GM19372 (cell line): ENCODE measurements around the gene PDE1A.

Experiments used
- ATAC-seq: cut with Tn5 transposase; IDR thresholded peaks from one replicate; pipeline ENCODE4 v1.9.1; 2021; ENCODE audit warnings: mild to moderate bottlenecking, low read depth, moderate library complexity; ENCODE audit not compliant: unreplicated experiment

The PDE1A gene

GRCh38 chr2:182426918-182427240 lies at the start of gene PDE1A:
Gene PDE1A (minus strand): TSS chr2:182427036.
- ATAC-seq = no peak

DNA sequence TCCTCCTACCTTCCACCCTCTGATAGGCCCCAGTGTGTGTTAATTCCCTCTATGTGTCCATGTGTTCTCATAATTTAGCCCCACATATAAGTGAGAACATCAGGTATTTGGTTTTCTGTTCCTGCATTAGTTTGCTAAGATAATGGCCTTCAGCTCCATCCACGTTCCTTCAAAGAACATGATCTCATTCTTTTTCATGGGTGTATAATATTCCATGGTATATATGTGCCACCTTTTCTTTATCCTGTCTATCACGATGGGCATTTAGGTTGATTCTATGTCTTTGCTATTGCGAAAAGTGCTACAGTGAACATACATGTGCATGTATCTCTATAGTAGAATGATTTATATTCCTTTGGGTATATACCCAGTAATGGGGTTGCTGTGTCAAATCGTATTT lies 46.8 kb upstream of the PDE1A start:
- no peak for ATAC-seq

DNA sequence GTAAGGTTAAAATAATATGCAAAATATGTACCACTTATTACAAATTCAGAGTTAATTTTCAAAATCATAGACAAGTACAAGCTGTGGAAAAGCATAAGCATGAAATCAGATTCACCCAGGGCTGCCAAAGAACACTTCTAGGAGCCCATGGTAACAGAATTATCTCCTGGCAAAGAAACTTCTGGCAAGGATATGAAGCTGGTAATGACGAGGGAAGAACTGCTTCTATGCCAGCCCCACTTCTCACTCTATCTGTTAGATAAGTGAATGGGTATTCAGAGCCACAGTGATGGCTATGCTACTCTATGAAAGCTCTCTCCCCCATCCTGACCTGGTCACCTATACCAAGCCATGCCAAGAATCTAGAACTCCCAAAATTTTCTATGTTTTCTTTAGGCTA lies 36.9 kb upstream of the PDE1A start:
- ATAC-seq = no peak

DNA sequence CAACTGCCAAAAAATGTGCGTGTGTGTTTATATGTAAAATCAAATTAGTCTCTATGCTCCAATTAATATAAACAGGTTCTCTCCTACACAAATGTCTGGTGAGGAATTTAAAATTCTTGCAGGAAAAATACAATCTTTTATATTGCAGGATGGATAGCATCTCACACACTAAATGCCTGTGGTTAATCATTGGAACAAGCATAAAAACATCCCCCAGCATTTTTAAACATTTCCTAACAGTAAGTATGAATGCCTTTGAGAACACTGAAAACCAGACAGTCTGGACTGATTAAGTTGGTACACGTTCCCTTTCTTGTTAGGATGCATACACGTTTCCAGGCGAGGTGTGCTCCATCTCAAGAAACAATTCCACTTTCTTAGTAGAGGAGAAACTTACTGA lies 29.9 kb upstream of the PDE1A start:
- no peak for ATAC-seq

- no peak for ATAC-seq
Measured at GRCh38 chr2:182452456-182452990, 25.7 kb upstream of the PDE1A start.

- ATAC-seq = no peak
Measured at GRCh38 chr2:182448371-182448770, 21.5 kb upstream of the PDE1A start.

DNA sequence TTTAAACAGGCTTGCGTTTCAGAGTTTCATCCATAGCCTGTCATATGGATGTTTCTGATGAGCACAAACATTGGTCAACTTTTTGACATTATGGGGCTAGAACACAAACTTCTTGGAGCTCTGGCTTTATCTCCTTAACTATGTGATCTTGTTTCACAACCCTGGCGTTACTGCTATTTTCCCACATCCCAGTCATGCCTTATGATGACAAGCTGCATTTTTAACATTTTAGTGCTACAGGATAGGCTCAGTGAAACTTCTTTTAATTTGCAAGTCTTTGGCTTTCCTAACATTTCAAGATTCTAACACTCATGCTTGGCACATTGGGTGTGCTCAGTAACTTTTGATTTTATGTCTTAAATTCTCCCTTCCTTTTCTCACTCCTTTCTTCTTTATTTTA lies 21.0 kb upstream of the PDE1A start:
- ATAC-seq = no peak

GRCh38 chr2:182447163-182447562 lies 20.3 kb upstream of the PDE1A start:
- no peak for ATAC-seq

- no peak for ATAC-seq
Measured at GRCh38 chr2:182446087-182446486, 19.3 kb upstream of the PDE1A start.

DNA sequence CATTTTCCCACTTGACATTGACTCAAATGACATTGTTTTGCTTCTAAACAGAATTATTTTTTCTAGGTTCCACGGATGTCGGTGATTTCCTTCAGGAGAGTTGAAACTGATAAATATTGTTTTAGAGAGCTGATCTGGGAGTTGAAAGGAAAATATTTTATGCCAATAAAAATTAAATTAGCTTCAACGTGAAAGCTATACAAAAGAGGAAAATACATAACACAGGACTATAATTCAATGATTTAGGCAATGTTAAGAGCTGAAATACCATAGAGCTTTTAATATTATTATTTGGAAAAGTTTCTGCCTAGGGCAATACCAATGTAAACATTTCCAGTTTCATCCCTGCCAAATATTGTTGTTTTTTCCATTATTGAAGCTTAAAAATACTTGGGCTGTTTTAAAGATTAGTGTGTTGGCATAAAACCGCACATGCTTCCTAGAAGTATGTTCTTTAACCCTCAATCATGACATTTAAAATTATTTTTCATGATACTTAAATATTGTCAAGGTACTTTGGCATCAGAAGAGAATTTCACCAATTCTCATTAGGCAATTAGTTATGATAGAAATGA lies 18.6 kb upstream of the PDE1A start:
- ATAC-seq = no peak

DNA sequence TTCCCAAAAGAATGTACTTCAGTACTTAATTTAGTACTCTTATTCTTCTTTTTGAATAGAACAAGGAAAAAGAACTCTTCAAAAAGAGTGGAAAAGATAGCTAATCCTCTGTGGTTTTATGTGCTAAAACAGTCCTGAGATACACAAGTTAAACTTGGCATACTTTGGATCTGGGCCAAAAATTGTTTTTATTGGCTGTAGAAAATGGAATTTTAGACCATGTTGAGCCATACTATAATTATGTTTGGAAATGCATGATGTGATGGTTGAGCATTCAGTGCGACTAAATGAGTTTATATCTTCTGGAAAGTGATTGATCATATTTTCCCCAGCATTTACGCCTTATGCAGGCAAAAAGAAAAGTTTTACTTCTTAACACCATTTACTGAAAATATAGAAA lies 18.0 kb upstream of the PDE1A start:
- ATAC-seq = no peak

DNA sequence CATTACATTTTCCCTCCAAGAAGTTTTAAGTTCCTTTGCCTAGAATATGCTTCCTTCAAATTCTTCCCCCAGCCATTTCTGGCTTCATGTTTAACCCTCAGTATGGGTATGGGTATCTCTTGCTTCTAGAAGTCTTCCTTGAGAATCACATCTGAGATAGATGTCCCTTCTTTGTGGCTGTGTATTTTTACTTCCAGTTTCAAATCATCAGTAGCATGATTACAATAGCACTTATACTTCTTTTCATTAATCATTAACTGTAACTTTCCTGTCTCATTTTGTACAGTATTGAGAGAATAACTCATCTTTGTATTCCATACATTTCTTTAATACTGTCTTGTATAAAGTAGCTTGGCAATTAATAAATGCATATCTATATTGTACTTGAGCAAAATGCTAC lies 17.3 kb upstream of the PDE1A start:
- ATAC-seq = no peak

GRCh38 chr2:182436252-182436651 lies 9.4 kb upstream of the PDE1A start:
- ATAC-seq = no peak

GRCh38 chr2:182435754-182436153 lies 8.9 kb upstream of the PDE1A start:
- no peak for ATAC-seq

- no peak for ATAC-seq
Measured at GRCh38 chr2:182432051-182432450, 5.2 kb upstream of the PDE1A start.

GRCh38 chr2:182428476-182428875 lies 1.6 kb upstream of the PDE1A start:
- no peak for ATAC-seq

DNA sequence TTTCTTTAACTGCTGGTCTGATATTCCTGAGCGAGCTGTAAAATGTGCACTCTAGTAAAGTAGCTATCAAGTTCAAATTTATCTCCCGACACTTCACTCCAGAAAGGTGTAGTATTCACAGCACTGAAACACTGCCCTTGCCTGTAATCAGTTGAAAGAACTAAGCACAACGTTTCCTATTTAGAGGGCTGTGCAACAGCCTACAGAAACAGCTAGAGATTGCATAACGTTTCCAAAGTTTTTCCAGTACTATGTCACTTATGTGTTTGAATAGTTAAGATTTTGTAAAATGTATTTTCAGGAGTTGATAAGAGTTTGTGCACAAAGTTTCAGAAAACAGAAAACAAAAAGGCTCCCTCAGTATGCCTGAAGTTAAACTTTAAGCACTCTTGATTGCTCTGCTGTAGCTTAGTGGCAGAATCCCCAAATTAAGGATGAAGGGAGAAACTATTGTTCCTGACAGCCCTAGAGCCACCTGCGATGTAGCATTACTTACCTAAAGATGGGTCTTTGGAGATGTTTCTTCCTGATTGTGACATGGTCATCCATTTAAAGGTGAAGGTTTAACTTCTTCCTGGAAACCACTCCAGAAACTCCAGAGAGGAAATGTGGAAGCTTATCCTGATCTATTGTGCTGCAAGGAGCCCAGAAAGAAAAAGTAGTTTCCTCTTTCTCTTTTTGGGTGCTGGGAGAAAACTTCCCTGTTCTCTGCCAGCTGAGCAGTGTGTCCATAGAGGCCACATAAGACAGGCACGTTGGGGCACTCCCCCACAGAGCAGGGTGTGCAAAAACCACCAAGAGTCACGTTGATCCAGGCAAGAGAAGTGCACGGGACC lies 536 bp downstream of the PDE1A start:
- no peak for ATAC-seq

DNA sequence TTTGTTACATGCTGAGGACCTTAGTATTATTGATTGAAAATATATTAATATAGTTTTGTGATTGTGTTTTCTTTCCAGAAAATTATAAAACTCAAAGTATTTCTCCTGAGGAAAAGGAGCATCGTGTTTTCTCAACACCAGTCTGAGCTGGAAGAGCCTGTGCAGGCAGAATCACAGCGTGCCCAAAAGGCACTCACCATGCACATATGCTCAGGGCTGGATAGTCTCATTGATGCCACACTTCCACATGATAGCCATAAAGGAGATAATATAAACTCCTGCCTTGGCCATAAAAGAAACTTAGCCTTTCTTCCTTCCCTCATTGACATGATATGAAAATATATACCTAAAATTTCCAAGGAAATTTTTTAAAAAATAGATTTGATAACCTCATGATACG lies 4.0 kb downstream of the PDE1A start:
- no peak for ATAC-seq

DNA sequence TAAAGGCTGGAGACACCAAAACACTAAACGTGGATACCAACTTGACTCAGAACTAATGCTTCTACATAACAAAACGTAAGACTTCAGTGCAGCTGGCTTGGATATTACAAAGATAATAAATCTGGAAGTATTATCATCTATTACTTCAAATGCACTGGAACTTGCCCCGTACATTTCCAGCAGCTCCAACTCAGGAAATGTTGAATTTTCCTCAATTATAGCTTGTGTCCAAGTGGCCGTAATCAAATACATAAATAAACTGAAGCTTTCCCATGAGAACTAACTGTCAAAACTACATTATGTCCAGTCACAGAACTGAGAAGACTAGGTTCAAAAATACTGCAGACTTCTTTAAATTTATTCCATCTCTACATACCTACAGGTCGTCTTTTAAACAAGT lies 6.2 kb downstream of the PDE1A start:
- no peak for ATAC-seq

- no peak for ATAC-seq
Measured at GRCh38 chr2:182416861-182417260, 10.0 kb downstream of the PDE1A start.

DNA sequence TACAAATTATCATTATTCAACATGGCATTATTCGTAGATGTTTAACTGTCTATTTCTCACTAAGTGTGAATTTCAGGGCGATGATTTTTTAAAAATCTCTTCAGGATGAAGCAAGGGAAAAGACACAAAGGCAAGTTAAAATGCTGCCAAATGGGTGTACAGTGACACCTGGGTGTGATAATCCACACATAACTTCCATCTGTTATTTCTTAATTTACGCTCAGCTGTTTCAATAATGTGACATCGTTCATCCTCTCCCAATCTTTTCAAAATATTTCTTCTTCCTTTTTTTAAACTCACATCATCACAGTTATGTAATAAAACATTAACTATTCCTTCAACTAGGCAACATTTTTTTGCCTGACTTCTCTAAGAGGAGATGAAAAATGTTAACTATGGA lies 10.6 kb downstream of the PDE1A start:
- no peak for ATAC-seq

- ATAC-seq = no peak
Measured at GRCh38 chr2:182415771-182416170, 11.1 kb downstream of the PDE1A start.
